ACHN (cell line): ENCODE results near the gene FOXP1.

ENCODE experiments used
- DNase-seq: peaks from one replicate; pipeline ENCODE4 v3.0.0-alpha.2; 2015
- in situ Hi-C: cut with HindIII; loops from 2 replicates; pipeline ENCODE4 v1.10.0; 2017; ENCODE audit warnings: low sequenced_read_pairs, low pct_ligation_motif_present, low pct_unique_long_range_greater_than_20kb

FOXP1 gene

DNA sequence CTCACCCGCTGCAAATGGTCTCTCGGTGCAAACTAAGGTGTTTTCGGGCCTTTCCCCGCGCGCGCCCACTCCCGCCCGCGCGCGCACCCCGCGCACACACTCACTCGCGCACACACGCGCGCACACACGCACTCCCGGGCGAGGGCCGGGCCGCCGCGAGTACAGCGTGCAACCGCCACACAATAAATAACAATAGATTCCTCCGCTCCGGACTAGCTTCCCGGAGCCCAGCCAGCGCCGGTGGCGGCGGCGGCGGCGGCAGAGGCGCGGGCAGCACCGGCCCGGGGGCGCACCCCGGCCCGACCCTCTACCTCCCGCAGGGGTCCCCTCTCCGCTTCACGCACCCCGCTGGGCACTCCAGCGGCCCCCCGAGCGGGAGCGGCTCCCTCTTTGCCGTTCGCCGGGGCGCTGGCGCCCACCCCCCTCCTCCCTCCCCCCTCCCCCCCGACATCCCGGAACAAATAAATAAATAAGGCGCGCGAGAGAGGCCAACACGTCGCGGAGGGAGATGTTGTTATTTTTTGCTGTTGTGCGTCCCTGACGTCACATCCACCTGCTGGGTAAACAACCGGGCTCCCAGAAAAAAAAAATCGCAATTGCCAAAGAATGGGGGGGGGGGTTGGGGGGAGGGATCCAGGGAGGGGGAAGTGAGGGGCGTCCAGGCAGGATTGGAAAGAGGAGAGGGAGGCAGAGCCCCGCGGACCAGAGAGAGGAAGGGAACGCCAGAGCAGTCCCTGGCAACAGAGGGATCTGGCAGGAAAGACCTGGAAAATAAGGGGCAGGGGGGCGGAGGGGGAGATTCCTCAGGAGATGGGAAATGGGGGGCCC is at the start of gene FOXP1:
TSS of gene FOXP1 (minus strand) at position 163 of the 828 bp plus-strand sequence. CDS start 385,347 bp downstream, outside the sequence.
- DNase-seq: peak; percentile 73
- in situ Hi-C loops: no loop called here

DNA sequence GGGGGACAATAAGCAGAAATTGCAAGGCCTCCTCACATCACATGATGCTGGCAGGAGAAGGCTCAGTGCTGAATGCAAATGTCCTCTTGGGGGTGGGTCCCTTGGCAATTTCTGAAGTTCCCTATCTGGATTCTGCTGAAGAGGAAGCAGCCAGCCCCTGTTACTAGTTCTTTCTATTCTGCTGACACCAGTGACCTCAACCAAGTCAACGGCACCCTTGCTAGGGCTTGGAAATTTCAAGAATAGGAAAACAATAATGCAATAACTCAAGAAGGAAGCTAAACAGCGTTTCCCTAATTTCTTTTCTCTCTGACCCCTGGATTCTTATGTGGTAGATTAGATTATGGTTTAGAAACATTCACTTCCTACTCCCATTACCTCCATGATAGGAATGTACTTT is 46.2 kb upstream of the FOXP1 start:
- no peak for DNase-seq
- in situ Hi-C loops: no loop called here

DNA sequence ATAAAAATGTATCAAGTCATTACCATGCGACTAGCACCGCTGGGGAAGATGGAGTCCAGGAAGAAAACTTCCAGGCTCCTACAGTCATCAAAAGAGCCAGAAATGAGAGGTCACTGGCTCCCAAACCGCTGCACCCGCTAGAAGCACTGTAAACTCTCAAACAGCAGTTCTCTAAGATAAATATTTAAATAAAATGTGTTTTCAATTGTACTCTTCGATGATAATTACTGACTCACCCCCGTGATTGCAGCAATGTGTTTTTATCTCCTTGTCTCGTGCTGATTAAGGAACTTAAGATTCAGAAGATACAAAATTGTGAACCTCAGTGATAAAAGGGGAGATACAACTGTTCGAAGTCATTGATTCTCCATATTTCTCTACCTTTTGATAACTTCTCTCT is 45.8 kb upstream of the FOXP1 start:
- no peak for DNase-seq
- in situ Hi-C loops: no loop called here

DNA sequence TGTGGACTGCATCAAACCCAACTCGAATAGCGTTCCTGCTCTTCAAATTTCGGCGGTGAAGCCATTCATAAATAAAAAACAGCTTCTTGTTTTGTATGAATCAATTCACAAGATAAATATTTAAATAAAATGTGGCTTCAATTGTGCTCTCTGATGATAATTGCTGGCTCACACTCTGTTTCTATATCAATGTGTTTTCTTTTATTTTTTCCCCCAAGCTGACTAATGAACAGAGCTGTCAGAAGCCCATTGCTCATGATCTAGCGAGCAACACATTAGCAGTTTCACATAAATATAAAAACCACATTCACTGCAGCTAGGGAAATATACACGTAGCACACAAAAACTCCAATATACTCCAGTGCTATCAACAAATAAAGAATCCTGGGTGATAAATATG is 45.0 kb upstream of the FOXP1 start:
- DNase-seq: no peak
- in situ Hi-C loops: no loop called here

DNA sequence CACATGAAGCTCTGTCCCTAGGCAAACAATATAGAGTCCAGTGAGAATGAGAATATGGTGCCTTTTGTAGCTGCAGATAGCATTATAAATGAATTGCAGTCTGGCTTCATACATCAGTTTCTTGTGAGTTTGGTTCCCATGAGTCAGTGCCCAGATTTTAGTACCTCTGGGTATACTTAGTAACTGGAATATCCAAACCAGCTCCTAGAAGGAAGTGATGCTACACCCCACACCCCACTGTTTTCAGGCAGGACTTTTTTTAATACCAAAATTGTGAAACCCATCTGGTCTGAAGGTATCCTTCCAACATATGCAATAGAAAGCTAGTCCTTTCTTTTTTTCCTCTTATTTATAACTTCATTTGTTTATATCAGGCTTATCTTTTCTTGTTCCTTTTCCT is 42.1 kb upstream of the FOXP1 start:
- DNase-seq: no peak
- in situ Hi-C loops: no loop called here

DNA sequence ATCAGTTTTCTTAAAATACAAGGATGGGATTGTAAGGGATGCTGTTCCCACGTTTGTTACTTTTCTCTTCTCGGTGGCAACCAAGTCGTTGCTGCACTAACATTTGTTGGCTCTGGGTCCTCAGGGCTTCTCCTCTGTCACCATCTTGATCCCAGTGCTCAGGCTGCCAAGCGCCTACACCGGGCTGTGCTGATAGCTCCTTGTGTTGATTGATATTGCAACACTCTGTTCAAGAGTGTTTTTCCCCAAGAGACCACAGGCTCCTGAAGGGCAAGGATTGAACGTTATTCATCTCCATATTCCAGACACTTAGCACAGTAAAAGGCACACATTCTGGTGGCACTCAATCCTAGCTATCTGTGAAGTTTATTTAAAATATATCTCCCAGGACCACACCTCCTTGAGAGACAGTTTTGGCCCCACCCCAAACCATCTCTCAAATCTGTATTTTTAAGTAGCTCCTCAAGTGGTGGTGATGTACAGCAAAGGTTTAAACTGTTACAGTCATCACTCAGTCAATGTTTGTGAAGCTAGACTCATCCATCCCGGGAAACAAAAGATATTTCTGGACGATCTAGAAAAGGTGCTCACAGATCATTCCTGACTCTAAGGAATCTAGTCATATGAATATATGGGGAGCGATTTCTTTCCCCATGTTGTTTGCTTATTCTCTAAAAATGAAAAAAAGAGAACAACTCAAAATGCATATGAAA is 38.5 kb upstream of the FOXP1 start:
- in situ Hi-C loops: no loop called here
- no peak for DNase-seq

DNA sequence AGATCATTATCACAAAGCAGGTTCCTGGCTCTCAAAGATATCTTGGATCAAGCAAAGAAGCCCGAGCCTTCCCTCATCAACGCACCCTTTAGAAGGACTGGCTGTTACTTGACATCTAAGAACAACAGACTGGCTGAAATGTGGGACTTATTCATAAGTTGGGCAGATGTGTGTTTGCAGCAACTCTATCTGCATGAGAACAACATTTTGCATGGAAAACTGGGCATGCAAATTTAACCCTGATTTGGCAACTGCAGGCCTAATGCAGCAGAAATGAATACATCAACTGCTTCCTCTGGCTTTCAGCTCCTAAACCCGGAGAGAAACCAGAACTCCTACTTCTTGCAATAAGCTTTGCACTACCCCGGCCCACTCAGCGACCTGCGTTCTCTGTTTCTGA is 35.0 kb upstream of the FOXP1 start:
- DNase-seq: no peak
- in situ Hi-C loops: no loop called here

DNA sequence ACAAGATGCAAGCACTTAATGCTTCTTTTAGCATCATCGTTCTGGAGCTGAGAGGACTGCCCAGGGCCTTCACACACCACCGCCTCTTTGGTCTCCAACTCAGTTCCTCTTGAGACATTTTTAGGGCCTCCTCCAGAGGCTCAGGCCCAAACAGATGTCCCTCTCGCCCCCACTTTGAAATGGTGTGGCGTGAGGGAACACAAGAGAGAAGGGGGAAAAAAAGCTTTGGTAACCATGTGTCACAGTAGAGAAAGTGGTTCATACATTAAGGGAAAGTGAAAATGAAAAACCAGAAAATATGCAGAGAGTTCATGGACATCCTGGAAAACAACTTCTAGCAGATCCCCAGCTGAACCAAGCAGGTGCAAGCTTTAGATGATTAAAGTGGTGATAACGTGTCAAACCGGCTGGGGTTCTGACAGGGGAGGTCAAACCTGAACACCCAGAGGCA is 33.1 kb upstream of the FOXP1 start:
- no peak for DNase-seq
- in situ Hi-C loops: no loop called here

DNA sequence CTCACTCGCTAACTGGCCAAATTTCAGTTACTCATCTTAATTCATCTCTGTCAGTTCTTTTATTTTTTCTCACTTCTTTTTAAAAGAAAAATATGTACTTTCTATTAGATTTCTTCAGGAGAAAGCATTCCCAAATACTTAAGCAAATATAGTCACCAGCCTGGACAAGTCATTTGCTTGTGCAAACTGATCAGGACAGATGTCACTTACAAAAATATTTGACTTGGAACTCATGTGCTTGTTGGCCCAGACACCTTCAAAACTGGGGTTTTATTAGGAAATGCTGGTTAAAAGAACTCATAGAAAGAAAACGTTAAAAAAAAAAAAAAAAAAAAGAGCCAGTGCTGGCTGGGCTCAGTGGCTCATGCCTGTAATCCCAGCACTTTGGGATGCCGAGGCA is 31.3 kb upstream of the FOXP1 start:
- in situ Hi-C loops: no loop called here
- DNase-seq: no peak

DNA sequence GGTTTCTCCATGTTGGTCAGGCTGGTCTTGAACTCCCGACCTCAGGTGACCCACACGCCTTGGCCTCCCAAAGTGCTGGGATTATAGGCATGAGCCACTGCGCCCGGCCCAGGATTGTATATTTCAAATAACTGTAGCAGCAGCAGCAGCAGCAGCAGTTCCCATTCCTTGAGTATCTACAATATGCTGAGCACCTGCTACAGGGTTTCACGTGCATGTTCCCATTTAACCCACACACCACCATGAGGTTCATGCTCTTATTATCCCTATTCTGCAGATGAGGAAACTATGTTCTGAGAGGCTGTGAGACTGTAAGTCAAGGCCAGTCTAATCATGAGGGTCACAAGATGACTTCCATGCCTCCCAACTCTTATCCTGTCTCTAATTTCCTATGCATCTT is 30.9 kb upstream of the FOXP1 start:
- no peak for DNase-seq
- in situ Hi-C loops: no loop called here

DNA sequence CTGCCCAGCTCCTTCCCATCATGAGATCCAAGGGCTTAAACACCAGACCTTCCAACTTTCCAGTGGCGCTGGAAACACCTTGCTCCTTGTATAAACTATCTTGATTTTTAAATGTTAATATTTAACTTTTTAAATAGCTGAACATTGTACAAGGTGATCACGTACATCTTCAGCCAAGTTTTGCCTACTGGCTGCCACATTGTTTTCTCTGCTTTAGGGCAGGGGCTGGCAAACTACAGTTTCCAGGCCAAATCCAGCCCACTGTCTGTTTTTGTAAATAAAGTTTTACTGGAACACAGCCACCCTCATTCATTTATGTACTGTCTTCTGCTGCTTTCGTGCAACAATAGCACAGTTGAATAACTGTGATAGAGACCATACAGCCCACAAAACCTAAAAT is 27.6 kb upstream of the FOXP1 start:
- DNase-seq: no peak
- in situ Hi-C loops: no loop called here

DNA sequence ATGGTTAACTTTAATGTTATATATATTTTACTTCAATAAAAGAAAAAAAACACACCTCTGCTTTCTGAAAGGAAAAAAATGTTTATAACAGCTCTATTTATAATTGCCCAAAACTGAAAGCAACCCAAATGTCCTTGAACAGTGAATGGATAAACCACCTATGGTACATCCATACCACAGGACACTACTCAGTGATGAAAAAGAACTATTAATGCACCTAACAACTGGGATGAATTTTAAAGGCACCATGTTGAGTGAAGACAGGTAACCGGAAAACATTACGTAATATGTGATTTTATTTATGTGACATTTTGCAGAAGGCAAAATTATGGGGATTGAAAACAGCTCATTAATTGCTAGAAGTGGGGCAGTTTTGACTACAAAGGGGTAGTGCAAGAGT is 23.8 kb upstream of the FOXP1 start:
- no peak for DNase-seq
- in situ Hi-C loops: no loop called here

DNA sequence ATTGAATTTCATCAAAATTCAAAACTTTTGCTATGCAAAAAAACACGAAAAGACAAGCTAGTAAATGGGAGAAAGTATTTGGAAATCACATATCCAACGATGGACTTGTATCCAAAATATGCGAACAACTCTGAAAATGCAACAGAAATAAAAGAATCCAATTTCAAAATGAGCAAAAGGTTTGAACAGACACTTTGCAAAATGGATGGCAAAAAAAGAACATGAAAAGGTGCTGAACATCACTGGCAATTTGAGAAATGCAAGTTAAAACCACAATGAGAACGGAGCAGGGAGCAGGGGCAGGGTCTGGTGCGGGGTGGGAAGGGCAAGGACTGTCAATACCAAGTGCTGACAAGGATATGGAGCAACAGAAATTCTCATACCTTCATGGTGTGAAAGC is 23.1 kb upstream of the FOXP1 start:
- in situ Hi-C loops: no loop called here
- no peak for DNase-seq

DNA sequence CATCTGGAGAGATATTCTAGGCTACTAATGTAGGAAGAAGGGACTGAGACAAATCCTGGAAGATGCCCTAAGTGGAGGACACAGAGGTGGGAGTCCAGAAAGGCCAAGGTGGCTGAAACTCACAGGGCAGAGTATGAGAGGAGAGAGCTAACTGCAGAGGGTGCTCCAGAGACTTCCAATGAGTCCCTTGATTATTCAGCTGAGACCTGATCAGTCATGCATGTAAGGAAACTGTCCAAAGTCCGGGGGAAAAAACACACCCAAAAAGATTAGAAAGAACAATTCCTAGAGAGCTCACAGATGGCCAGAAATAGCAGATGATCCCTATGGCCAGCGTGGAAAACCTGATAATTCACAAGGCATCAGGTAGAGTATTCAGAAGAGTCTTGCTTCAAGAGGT is 18.7 kb upstream of the FOXP1 start:
- in situ Hi-C loops: no loop called here
- DNase-seq: peak; percentile 81

DNA sequence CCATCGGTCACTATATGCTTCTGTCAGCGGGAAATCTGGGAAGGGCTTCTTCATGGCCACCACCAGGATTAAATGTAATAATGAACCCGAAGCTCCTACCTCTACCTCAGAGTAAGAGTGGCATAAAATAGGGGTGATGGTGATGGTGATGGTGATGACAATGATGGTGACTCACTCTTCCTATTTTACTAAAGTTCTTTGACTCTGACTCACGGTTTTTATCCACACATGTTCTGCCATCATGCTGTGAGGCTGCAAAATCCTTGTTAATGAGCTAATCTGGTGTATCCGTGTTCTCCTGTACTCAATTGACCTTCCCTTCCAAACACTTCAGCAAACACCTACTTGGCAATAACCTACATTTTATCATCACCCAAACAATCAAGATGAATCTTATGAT is 18.3 kb upstream of the FOXP1 start:
- in situ Hi-C loops: no loop called here
- peak; percentile 63 for DNase-seq

DNA sequence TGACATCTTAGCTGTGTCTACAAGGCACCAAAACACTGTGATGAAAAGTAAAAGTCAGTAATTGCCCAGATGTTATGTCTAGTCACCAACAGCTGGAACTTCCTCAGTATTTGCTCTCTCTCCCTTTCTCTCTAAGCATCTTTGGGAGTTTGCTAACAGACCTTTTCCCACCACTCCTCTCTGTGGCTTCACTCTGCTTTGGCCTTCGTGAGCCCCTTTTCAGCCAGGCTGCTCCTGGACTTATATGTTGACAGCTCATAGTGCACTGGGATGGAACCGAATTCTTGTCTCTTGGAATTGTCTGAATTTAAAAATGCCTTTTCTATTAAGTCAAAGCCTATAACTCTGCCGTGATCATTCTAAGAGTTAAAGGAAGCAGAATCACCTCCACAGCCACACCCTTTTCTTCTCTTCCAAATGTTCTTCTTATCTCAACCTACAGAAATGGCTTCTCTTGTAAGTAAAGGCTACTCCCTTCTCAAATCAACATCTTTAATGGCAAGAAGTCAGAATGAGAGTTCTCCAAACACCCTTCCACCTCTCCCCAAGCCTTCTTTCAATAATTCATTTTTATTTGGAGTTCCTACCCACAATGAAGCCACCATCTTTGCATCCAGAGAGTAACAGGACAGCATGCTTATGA is 17.2 kb upstream of the FOXP1 start:
- DNase-seq: peak; percentile 36
- in situ Hi-C loops: no loop called here

DNA sequence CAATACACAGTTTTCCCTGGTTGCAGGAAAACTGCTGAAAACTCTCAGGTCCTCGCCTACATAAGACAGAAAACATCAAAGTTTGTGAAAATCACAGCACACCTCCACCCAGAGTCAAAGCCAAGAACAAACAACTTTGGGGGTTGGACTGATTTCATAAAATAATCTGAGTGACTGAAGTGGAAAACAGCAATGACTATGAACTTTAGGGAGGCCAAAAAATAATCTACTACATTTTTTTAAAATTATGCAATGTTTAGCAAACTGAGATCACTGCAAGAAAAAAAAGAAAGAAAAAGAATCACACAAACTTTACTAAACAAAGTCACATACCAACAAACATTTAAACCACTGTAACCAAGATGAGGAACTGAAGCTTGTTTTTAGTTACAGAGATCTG is 15.9 kb upstream of the FOXP1 start:
- in situ Hi-C loops: no loop called here
- no peak for DNase-seq

DNA sequence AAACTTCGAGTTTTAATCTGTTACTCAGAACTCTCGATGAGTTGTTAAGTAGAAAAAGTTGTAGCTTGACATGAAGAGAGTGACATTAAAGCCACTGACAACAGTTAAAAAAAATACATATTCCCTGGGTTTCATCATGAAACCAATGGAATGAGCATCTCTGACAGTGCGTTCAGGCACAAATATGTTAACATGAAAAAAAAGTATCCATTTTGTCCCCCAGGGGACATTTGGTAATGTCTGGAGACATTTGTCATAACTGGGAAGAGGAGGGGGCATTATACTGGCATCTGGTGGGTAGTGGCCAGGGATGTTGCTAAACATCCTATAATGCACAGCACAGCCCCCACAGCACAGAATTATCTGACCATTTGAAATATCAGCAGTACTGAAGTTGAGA is 14.8 kb upstream of the FOXP1 start:
- in situ Hi-C loops: no loop called here
- DNase-seq: no peak

DNA sequence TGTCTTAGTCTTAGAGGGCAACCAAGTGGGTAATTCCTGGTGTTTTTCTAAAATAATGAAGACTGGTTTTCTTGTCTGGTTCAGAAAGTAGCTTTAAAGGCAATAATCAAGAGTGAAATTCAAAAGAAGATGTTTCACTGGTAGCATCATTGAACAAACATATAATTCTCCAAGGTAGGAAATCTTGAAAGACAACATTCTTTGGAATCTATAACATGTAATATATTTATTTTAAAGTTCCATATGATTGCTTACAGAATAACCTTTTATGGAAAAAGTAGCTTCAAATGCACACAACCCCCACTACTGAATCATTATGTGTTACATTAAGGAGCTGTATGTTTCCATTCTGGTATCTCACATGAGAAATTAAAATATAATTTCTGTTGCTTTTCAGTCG is 13.8 kb upstream of the FOXP1 start:
- no peak for DNase-seq
- in situ Hi-C loops: no loop called here

DNA sequence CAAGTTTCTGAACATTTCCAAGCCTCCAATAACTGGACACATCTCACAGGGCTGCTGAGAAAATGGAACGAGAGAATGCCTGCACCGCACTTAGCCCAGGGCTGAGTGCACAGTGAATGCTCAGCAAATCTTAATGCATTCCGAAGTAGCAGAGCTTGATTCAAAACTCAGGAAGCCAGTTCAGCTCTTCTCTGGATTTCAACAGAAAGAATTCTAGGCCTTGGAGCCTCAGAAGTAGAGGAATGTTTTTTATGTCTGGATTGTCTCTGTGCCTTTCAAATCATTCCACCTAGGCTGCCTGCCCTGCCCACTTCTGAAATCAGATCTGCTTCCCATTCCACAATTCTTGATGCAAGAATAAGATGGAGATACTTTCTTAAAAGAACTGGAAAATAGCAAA is 9.6 kb upstream of the FOXP1 start:
- in situ Hi-C loops: no loop called here
- DNase-seq: no peak
